Osteocyte (in vitro differentiated cells): ENCODE data around the gene BTBD16. TPM values are rescaled to one million over a fixed set of nuclear protein-coding genes. Genes with fewer than 3 reads are reported as not detected.

Source experiments
- DNase-seq: peaks from one replicate; pipeline ENCODE4 v3.0.0; 2021; ENCODE audit warnings: mixed read lengths; ENCODE audit not compliant: unreplicated experiment; ENCODE audit errors: extremely low spot score
- H3K27ac Mint-ChIP-seq: one replicate; pipeline ENCODE4 v1.8.0; 2021; ENCODE audit warnings: mild to moderate bottlenecking, mixed read lengths; ENCODE audit not compliant: unreplicated experiment
- H3K27me3 Mint-ChIP-seq: one replicate; pipeline ENCODE4 v1.8.0; 2021; ENCODE audit warnings: mixed read lengths; ENCODE audit not compliant: unreplicated experiment
- H3K36me3 Mint-ChIP-seq: one replicate; pipeline ENCODE4 v1.8.0; 2021; ENCODE audit warnings: mixed read lengths; ENCODE audit not compliant: unreplicated experiment
- H3K4me1 Mint-ChIP-seq: one replicate; pipeline ENCODE4 v1.8.0; 2021; ENCODE audit warnings: mixed read lengths; ENCODE audit not compliant: unreplicated experiment
- H3K4me3 Mint-ChIP-seq: one replicate; pipeline ENCODE4 v1.8.0; 2021; ENCODE audit warnings: mild to moderate bottlenecking, moderate library complexity, mixed read lengths; ENCODE audit not compliant: unreplicated experiment
- H3K9me3 Mint-ChIP-seq: one replicate; pipeline ENCODE4 v1.8.0; 2021; ENCODE audit warnings: mixed read lengths; ENCODE audit not compliant: unreplicated experiment
- CTCF ChIP-seq: fragments of 200-600 bp; sonication (generic); IDR thresholded peaks from 2 replicates; pipeline ENCODE4 v1.5.0; 2021; ENCODE audit warnings: antibody characterized with exemption, mild to moderate bottlenecking, moderate library complexity
- total RNA-seq: library from RNA; stranded (reverse); gene quantifications from 2 replicates; pipeline ENCODE4 v1.2.1, GENCODE V29; 2021

Gene BTBD16
- total RNA-seq, 1 donor from 2014 or later, result not detected

DNA sequence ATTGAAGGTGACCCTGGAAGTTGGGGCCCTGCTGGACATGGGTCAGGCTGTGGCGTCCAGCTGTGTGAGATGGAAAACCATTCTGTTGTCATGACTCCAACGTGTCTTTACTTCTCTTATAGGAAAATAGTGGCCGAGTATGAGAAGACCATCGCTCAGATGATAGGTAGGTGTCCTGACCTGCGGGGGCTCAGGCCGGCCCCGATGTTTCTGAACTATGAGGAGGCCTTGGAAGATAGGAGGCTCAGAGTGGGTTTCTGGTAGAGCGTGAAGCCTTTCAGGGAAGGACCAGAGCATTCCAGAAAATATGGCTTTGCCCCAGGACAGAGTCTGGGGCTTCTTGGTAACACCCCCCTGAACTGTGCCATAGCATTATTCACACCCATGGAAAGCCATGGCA, 29.3 kb upstream of the BTBD16 start:
- Mint-ChIP-seq H3K36me3 (peaks cover 38% of the 10 kb centered on the region), H3K9me3 (no peaks in the 10 kb centered on the region), H3K27me3 (no peaks in the 10 kb centered on the region), H3K4me3 (no peak overlapping the region), H3K27ac (no peak overlapping the region), H3K4me1 (peaks cover 4% of the 10 kb centered on the region)
- DNase-seq, result no peak
- TF ChIP-seq CTCF, result no peak

GRCh38 chr10:122243550-122243949, 27.5 kb upstream of the BTBD16 start:
- no peak overlapping the region for H3K27ac Mint-ChIP-seq
- H3K4me1 Mint-ChIP-seq, result peaks cover 4% of the 10 kb centered on the region
- H3K27me3 Mint-ChIP-seq, result no peaks in the 10 kb centered on the region
- H3K36me3 Mint-ChIP-seq, result peaks cover 46% of the 10 kb centered on the region
- TF ChIP-seq CTCF, result no peak
- DNase-seq, result no peak
- no peak overlapping the region for H3K4me3 Mint-ChIP-seq
- no peaks in the 10 kb centered on the region for H3K9me3 Mint-ChIP-seq

DNA sequence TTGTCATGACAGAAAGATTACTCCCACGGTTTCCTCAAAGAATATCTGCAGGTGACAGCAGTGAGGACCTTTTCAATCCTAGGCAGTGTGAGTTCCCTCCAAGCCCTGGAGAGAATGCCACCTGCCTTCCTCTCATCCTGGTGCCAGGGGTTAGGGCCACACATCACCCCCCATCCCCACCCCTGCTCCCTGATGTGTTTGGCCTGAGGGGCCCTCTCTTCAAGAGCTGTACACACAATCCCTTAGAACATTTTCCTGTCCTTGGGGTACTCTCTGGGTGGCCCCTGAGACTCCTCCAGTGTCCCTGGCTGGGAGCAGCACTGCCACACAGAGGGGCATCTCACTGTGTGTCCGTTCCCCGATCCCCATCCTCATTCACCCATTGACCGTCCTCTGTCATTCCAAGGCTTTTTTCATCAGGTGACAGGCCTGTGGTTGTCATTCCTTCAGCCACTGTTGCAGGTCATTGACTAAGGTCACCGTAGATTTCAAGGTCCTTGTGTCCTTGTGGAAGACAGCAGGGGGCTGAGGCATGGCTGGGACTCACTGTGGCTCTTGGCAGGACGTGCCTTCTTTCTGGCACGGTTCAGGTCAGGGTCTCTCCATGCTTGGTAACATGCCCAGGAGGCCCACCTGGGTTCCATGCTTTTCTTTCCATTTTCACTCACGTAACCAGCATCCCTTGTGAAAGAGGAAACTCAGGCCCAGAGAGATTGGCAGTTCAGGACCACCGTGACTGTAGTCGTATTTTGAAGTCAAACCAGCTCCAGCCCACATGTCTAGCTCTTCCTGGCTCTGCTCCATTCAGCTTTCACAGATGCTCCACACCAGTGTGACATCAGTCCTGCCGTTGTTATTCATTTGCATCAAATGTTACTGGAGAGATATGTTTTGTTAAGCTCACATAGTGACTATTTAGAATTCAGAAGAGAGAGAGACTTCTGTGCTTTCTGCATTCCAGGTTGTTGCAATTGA, 26.8 kb upstream of the BTBD16 start:
- no peaks in the 10 kb centered on the region for H3K27me3 Mint-ChIP-seq
- peaks cover 50% of the 10 kb centered on the region for H3K36me3 Mint-ChIP-seq
- peaks cover 4% of the 10 kb centered on the region for H3K4me1 Mint-ChIP-seq
- no peak for TF ChIP-seq CTCF
- no peaks in the 10 kb centered on the region for H3K9me3 Mint-ChIP-seq
- no peak overlapping the region for H3K4me3 Mint-ChIP-seq
- H3K27ac Mint-ChIP-seq, result no peak overlapping the region
- DNase-seq, result no peak

GRCh38 chr10:122245136-122245535, 26.0 kb upstream of the BTBD16 start:
- no peaks in the 10 kb centered on the region for H3K27me3 Mint-ChIP-seq
- H3K9me3 Mint-ChIP-seq, result no peaks in the 10 kb centered on the region
- TF ChIP-seq CTCF, result no peak
- H3K27ac Mint-ChIP-seq, result no peak overlapping the region
- H3K4me3 Mint-ChIP-seq, result no peak overlapping the region
- H3K4me1 Mint-ChIP-seq, result peaks cover 4% of the 10 kb centered on the region
- H3K36me3 Mint-ChIP-seq, result peaks cover 49% of the 10 kb centered on the region
- DNase-seq, result no peak

- H3K27me3 Mint-ChIP-seq, result no peaks in the 10 kb centered on the region
- no peaks in the 10 kb centered on the region for H3K9me3 Mint-ChIP-seq
- peaks cover 43% of the 10 kb centered on the region for H3K36me3 Mint-ChIP-seq
- no peak for DNase-seq
- no peak overlapping the region for H3K4me3 Mint-ChIP-seq
- no peak for TF ChIP-seq CTCF
- no peak overlapping the region for H3K27ac Mint-ChIP-seq
- H3K4me1 Mint-ChIP-seq, result peaks cover 4% of the 10 kb centered on the region
Measured at GRCh38 chr10:122245897-122246296, 25.2 kb upstream of the BTBD16 start.
